Stimulated activated CD4-positive, alpha-beta T cell treated with anti-CD3 and anti-CD28 coated beads, Interleukin-2, amount 100 ng/mL, for 4 hours (primary cell): ENCODE data around the gene ABCA5.
"Not testable (repeated sequence)": the region's sequence is repeated elsewhere in the genome, so short reads cannot be mapped to it uniquely, and the experiment has no call there.

Experiments
- DNase-seq: peaks from one replicate; pipeline ENCODE4 v3.0.0-alpha.2; 2020; ENCODE audit warnings: low read depth

ABCA5 gene

DNA sequence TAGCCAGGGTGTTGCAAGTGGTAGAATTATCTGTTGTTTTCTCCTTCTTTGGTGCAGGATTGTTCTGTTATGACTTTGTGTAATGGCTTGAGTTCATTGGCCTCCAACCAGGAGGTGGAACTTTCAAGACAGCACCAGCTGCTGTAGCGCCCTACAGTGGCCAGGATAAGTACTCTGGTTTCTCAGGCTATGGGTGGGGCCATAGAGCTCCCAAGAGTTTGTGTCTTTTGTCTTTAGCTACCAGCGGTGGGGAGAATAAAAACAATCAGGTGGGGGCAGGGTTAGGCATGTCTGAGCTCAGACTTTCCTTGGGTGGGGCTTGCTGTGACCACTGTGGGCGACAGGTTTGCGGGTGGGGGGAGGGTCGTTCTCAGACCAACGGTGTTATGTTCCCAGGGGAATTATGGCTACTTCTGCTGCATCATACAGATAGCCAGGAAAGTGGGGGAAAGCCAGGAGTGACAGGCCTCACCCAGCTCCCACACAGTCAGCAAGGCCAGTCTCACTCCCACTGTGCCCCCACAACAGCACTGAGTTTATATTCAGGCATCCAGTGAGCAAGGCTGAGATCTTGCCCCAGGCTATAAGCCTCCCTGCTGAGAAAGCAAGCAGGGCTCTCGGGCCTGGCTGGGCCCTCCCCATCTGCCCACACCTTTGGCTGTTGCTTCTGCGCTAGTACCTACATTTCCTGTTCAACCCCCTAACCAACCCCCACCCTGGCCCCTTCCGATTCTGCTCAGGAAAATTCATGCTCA is 113.7 kb downstream of the ABCA5 start:
- DNase-seq = no peak

DNA sequence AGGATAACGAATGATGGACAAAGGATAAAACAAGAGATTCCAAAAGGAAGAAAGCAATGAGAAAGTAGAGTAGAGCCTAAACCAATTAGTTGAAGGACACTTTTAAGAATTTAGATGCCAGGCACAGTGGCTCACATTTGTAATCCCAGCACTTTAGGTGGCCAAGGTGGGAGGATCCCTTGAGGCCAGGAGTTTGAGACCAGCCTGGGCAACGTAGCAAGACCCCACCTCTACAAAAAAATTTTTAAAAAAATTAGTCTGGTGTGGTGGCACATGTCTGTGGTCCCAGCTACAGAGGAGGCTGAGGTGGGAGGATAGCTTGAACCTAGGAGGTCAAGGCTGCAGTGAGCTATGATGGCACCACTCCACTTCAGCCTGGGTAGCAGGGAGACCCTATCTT is 118.3 kb downstream of the ABCA5 start:
- DNase-seq = no peak

DNA sequence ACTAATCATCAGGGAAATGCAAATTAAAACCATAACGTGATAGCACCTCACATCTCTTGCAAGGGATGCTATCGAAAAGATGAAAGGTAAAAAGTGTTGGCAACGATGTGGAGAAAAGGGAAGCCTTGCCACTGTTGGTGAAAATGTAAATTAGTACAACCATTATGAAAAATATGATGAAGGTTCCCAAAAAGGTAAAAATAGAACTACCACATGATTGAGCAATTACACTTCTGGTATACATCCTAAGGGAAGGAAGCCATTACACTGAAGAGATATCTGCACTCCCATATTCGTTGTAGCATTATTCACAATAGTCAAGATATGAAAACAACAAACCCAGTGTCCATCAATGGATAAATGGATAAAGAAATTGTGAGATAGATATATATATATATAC is 119.8 kb downstream of the ABCA5 start:
- DNase-seq = no peak

DNA sequence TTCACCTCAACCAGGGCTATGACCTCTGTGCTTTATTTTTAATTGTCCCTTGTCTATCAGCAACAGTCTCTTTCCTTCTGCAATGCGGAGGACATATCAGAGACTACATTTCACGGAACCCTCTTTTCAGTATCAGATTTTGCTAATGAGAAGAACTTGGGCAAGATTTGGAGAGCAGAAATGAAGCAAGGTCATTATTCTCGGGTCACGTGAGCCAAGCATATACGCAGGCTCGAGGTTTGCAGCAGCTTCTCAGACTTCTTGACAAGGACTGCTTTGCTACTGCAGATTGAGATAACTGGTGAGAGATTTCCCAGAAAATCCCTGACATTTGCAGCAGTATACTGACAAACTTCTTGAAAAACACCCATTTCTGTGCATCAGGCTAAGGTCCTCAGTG is 128.7 kb downstream of the ABCA5 start:
- DNase-seq = no peak

DNA sequence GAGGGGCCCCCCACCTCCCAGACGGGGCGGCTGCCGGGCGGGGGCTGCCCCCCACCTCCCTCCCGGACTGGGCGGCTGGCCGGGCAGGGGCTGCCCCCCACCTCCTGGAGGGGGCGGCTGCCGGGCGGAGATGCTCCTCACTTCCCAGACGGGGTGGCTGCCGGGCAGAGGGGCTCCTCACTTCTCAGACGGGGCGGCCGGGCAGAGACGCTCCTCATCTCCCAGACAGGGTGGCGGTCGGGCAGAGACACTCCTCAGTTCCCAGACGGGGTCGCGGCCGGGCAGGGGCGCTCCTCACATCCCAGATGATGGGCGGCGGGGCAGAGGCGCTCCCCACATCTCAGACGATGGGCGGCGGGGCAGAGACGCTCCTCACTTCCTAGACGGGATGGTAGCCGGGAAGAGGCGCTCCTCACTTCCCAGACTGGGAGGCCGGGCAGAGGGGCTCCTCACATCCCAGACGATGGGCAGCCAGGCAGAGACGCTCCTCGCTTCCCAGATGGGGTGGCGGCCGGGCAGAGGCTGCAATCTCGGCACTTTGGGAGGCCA is 130.8 kb downstream of the ABCA5 start:
- not testable (repeated sequence) for DNase-seq
